ENCODE data around the gene RASGRF2.

- no peak for TF ChIP-seq CTCF (IDR thresholded peaks at IDR 0.05)
- TF ChIP-seq ZFX (IDR thresholded peaks at IDR 0.05; ENCODE audit: borderline replicate concordance), result no peak
Measured at GRCh38 chr5:80962630-80963520, 2.7 kb downstream of the RASGRF2 start.
